Activated CD4-positive, alpha-beta T cell treated with anti-CD3 and anti-CD28 coated beads, Interleukin-2, amount 50 U/mL, for 4 hours (primary cell): ENCODE measurements around the gene NPRL2.

Source experiments
- DNase-seq, 2 experiments: peaks; one replicate each; pipeline ENCODE4 v3.0.0-alpha.2; 2020

The NPRL2 gene

GRCh38 chr3:50303013-50303815 is 47.4 kb downstream of the NPRL2 start, which contains the start of gene HYAL1:
HYAL1 (minus strand) TSS chr3:50303574; CDS start chr3:50302956, 618 bp downstream.
- DNase-seq, result no peak

GRCh38 chr3:50302095-50303012 is 48.2 kb downstream of the NPRL2 start:
- DNase-seq, result no peak

DNA sequence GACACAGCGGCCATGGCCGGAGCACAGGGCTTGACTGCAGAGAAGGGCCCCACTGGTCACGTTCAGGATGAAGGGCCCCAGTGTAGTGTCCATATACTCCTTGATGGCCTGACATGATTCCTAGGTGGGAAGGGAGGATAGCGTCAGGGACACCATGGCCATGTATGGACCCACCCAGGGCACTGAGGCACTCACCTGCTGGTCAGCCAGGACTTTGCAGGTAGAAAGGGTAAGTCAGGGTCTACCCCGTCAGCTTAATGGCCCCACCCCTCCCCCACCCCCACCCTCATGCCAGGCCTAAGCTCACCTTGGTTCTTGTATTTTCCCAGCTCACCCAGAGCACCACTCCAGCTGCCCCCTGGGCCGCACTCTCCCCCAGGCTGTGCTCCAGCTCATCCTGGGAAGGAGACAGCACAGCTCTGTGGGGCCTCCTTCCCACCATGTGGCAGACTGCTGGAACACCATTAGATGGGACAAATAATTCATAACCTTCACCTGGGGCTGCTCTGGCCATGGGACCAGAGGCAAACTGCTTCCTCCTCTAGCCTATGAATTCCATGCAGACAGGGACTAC is 49.8 kb downstream of the NPRL2 start:
- DNase-seq, result no peak

DNA sequence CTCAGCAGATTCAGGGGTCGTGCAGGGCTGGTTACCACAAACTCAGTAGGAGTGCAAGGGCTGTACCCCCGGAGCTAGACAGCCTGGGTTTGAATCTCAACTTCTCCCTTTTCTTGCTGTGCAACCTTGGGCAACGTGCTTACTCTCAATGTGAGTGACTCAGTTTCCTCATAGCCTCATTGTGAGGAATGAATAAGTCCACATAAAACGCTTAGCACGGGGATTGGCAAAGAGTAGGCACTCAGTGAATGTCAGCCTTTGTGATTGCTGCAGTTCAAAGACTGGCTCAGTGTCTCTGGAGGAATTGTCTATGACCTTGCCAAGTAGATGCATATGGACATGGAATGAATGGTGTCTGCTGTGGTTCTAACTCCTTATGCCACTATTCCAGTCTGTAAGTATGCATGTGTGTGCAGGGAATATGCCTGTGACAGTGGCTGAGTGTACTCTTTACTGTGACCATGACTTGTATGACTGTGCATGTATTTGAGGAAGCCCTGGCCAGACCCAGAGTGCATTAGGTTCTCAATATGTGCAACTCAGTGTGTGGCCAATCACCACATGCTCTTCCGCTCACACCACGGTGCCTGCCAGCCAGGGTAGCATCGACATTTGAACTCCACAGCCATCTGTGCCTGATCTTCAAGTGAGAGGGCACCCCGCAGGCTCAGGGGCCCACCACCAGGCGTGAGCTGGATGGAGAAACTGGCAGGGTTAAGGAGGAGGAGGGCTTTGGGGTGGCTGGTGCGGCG is 50.5 kb downstream of the NPRL2 start:
- no peak for DNase-seq

DNA sequence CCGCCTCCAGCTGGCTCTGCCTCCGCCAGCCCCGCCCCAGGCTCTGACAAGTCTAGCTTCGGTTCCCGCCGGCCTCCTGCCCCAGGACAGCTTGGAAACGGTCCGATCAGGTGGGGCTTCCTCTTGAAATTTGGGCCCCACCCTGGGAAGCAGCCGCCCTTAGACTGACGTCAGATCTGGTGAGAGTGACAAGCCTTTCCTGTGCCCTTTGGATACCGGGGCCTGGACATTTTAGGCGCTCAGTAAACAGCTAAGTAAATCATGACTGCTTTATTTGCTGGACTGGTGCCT is 51.0 kb downstream of the NPRL2 start:
- no peak for DNase-seq

DNA sequence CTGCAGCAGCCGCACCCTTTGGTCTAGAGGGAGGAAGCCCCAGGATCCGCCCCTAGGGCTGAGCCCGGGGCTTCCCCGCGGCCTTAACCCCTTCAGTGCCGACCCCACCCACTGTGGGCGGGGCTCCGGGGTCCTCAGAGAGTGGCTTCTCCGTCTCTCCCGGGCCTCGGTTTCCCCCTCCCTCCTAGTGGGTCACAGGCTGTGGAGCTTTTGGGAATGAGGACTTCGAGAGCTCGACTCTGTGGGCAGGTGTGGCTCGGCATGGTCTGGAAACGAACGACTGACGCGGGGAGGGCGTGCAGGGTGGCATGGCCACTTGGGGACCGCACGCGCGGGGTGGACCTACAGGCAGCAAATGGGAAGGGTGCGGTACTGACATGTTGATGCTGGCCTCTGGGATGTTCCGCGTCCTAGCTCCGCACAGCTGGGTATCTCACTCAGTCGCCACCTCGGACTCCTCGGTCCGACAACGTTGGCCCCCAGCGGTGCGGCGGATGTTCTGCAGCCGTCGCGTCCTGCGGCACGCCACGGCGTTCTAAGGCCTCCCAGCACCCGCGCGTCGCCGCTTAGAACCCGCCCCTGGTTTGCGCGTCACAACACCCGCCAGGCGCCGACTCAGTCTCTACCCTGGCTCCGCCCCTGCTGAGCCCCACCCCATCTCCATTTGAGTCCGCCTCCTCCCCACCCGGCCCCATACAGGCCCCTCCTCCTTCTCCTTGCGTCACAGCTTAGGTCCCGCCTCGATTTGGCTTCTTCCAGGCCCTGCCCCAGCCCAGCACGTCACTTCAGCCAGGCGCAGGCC is 51.5 kb downstream of the NPRL2 start, which contains the start of the genes HYAL3 and NAA80:
HYAL3 (minus strand) TSS at position 570 of the 802 bp plus-strand sequence. CDS start 3,803 bp downstream, outside the sequence.
NAA80 (minus strand) TSS at position 570 of the 802 bp plus-strand sequence. CDS start 1,942 bp downstream, outside the sequence.
- peak; percentile 99 for DNase-seq

DNA sequence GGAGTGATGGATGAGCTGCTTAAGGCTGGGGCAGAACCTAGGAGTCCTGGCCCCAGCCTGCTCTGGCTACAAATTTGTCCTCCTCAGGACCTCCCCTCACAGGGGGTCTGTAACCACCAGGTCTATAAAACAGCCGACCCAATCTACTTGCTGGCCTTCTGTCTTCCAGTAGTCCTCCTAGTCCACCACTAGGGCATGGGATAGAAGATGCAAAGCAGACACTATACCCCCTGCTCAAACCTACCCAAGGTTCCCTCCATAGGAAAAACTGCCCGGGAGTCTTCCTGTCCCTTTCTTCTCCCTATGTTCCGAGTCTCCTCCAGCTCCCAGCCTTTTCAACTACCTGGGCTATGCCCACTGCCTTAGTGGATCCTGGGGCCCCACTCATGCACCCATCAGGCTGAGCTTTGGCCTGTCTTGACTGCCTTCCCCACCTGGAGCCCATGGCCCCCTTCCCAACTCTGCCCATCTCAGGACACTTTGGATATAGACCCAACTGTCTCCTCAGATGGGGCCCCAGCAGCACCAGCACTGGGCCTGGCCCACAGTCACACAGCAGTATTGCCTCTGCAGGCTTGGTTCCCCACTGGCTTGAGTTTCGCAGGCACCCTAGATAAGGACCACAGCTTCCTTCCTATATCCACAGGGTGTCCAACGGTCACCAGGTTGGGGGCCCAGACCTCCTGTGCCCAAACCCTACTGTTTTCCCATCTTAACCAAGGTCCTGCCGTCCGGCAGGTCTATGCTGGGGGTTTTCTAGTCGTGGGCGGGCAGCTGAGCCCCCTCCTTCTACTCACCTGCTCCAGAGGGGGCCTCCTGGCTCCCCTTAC is 52.5 kb downstream of the NPRL2 start:
- no peak for DNase-seq

DNA sequence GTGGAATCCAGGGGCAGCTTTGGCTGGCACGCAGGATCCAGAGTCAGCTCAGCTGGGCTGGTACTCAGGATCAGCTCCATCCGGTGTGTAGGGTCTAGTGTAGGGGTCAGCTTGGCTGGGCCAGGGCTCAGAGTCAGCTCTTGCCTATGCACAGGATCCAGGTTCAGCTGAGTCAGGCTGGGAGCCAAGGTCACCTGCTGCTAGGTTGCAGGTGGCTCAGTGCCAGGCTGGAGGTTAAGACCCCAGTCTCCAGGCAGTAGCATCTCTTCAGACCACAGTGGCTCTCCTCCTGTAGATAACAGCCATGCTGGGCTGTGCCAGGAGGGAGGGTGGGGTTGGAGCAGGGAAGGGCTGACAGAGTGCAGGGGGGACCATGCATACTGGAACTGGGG is 53.2 kb downstream of the NPRL2 start:
- no peak for DNase-seq
